Muscle of back (tissue), 11 donors: ENCODE measurements around the gene UPF2. TPM values are rescaled to one million over a fixed set of nuclear protein-coding genes. Genes with fewer than 3 reads are reported as not detected.

ENCODE experiments used
- DNase-seq, 3 donors: peaks; one replicate each; pipeline versions ENCODE4 v3.0.0 to v3.0.0-alpha.2; 2013
- polyA plus RNA-seq, 10 donors: library from polyadenylated mRNA; unstranded; fragments of 120-200 nt; gene quantifications; one replicate each; pipeline ENCODE4 v1.2.1, GENCODE V29; 2013; ENCODE audit not compliant: insufficient read length in 10 of 10

UPF2 gene
- polyA plus RNA-seq, 10 donors, result 15.5 to 25.5 (median 20.3) TPM

- no peak for DNase-seq
Measured at GRCh38 chr10:11962176-11962575, 80.4 kb downstream of the UPF2 start.

- DNase-seq, result no peak
Measured at GRCh38 chr10:11961771-11962170, 80.8 kb downstream of the UPF2 start.

GRCh38 chr10:11959966-11960365 lies 82.6 kb downstream of the UPF2 start:
- DNase-seq, result no peak

GRCh38 chr10:11958956-11959355 lies 83.7 kb downstream of the UPF2 start:
- DNase-seq, result no peak

- no peak for DNase-seq
Measured at GRCh38 chr10:11951695-11952094, 90.9 kb downstream of the UPF2 start.

- DNase-seq, result no peak
Measured at GRCh38 chr10:11950325-11951018, 92.1 kb downstream of the UPF2 start.

- no peak for DNase-seq
Measured at GRCh38 chr10:11949152-11949551, 93.5 kb downstream of the UPF2 start.

- no peak for DNase-seq
Measured at GRCh38 chr10:11946652-11947051, 96.0 kb downstream of the UPF2 start.

- DNase-seq, result no peak
Measured at GRCh38 chr10:11936389-11937152, 106.0 kb downstream of the UPF2 start.

GRCh38 chr10:11934262-11934661 lies 108.3 kb downstream of the UPF2 start:
- DNase-seq, result no peak

- no peak for DNase-seq
Measured at GRCh38 chr10:11933577-11934223, 108.9 kb downstream of the UPF2 start.

- DNase-seq, result no peak
Measured at GRCh38 chr10:11931038-11931437, 111.6 kb downstream of the UPF2 start.

- no peak for DNase-seq
Measured at GRCh38 chr10:11930312-11930978, 112.2 kb downstream of the UPF2 start.

GRCh38 chr10:11927746-11928145 lies 114.9 kb downstream of the UPF2 start:
- no peak for DNase-seq

GRCh38 chr10:11921800-11922392 lies 120.7 kb downstream of the UPF2 start:
- no peak for DNase-seq

- no peak for DNase-seq
Measured at GRCh38 chr10:11919271-11919670, 123.3 kb downstream of the UPF2 start.

GRCh38 chr10:11918384-11918783 lies 124.2 kb downstream of the UPF2 start:
- no peak for DNase-seq

- no peak for DNase-seq
Measured at GRCh38 chr10:11913079-11913641, 129.4 kb downstream of the UPF2 start.

- DNase-seq, result no peak
Measured at GRCh38 chr10:11910102-11910501, 132.5 kb downstream of the UPF2 start.

- DNase-seq, result no peak
Measured at GRCh38 chr10:11909618-11910017, 133.0 kb downstream of the UPF2 start.

GRCh38 chr10:11908991-11909390 lies 133.6 kb downstream of the UPF2 start:
- no peak for DNase-seq

- no peak for DNase-seq
Measured at GRCh38 chr10:11908536-11908935, 134.1 kb downstream of the UPF2 start.
